NCI-H2227 (cell line): ENCODE measurements around the gene OR10J5.
"Not testable (repeated sequence)": the region's sequence is repeated elsewhere in the genome, so short reads cannot be mapped to it uniquely, and the experiment has no call there.

Experiments
- DNase-seq: peaks from one replicate; lab custom pipeline; 2025; ENCODE audit not compliant: unreplicated experiment; lab: John Stamatoyannopoulos, UW

OR10J5 gene, protein sequence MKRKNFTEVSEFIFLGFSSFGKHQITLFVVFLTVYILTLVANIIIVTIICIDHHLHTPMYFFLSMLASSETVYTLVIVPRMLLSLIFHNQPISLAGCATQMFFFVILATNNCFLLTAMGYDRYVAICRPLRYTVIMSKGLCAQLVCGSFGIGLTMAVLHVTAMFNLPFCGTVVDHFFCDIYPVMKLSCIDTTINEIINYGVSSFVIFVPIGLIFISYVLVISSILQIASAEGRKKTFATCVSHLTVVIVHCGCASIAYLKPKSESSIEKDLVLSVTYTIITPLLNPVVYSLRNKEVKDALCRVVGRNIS

DNA sequence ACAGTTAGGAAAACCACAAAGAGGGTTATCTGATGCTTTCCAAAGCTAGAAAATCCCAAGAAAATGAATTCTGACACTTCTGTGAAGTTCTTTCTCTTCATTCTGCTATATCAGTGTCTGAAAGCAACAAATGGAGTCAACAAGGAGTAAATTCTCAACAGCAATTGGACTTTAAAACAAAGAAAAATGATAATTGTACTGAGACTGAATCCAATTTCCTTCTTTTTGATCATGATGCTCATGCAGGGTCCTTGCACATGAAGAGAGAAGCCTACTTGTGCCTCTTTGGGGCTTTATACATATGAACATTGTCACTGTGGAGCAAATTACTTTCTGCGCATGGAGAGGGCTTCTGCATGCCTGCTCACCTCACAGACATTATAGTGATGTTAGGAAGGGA lies at the start of gene OR10J5:
TSS of gene OR10J5 (minus strand) at position 101 of the 400 bp plus-strand sequence. CDS start at position 101, 0 bp downstream.
- no peak for DNase-seq

DNA sequence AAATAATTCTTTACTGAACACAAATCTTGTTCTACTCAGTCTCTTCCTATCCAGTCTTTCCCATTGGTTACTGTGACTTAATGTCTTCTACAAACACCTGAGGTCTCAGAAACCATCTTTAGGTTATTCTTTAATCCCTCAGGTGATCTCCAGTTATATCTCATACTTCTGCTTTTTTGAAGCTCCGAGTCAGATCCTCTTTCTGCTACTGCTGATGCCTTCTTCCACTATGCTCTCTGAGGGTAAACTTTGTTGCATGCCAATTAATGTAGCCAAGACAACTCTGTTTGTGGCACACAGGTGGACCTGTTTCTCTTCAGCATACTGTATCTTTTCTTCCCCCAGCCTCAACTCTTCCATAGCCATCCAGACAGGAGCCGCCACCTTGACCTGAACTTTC lies 48.7 kb upstream of the OR10J5 start:
- DNase-seq = no peak

DNA sequence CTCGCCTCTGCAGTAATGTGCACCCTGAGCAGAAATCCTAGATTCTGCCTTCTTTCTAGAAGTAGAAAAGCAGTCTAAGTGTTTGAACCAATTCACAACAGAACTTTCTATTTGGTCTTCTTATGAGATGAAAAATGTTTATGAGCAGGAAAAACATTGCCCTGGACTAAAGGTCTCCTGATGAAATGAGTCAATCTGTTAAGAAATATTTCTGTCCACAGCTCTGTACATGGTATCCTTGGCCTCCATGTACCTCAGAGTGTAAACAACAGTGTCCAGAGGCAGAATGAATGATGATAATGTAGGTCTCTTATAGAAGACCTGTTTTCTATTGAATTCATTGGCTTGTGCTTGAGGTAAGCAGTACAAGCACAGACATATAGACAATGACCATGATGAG lies 45.6 kb upstream of the OR10J5 start:
- no peak for DNase-seq

DNA sequence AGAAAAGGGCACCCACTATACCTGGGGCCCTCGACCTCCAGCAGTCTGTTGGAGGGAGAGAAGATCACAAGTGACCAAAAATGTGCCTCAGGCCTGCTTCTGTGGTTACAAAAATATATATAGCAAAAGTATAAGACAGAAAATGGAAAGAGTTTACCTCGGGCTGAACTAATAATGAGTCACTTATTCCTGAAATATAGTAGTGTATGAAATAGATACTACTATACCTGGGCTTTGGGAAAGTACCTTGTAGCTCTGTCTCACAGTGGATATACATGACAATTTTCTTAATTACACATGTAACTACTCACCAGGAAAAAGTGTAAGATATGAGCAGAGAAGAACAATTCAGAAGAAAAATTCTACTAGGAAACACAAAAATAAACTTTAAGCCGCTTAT lies 44.5 kb upstream of the OR10J5 start:
- DNase-seq = no peak

DNA sequence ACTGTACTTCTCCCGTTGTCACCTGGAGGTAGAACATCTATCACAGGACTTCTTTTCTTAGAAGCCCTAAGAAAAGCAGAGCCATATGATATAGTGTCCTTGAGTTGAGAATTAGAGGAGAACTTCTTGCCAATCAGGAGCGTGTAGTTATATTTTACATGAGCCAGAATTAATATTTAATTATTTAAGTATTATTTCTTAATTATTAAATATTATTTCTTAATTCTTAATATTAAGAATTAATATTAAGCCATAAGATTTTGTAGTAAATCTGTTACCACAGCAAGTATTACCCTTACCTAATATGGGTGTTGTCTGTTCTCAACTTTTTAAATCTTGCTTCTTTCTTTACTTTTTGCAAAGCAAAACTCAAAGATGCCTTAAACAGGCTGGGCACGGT lies 41.6 kb upstream of the OR10J5 start:
- DNase-seq = no peak

DNA sequence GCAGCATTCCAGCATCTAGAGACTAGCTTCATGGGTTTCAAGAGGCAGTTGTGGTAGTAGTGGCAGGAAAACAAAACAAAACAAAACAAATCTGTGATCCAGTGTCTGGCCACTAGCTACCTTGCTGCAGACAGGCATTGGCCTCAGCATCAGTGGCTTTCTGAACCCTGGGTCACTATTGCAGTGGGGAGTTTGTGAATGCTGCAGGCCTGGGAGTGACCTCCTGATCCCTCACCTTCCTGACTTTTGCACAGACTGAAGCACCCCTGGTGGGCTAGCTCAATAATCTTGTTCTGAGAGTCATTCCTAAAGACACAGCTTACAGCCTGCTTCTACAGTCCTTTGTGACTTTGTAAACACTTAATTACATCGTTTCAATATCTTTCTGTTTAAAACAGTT lies 26.9 kb upstream of the OR10J5 start:
- no peak for DNase-seq

DNA sequence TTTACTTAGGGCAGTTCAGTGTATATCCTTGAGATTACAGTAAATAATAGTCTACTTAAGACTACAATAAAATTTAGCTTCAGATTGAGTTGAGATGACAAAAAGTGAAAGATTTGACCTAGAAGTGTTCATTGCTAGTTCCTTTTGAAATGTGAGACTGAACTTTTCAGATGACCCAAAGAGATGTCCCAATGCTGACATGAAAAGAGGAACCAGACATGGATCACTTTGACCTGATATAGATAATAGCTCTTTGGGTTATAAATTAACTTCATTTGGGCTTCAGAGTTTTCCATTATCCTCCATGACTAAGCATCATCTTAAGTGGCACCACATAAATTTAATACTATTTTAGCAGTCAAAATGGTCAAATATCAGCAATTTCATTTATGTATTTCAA lies 25.7 kb upstream of the OR10J5 start:
- no peak for DNase-seq

DNA sequence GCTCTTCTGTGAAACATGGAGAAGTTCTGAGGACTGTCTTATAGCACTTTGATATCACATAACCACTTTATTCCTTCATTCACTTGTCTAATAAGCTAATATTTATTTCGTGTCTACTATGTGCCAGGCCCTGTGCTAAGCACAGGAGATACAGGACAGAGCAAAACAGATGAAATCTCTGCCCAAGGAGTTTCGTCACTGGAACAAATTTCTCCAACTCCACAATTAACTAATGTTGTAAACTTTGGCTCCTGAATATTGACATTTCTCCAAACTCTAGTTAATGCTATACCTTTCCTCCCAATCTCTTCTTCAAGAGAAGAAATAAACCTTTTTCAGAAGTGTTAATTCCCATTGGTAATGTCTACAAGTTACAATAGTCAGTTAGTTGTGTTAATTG lies 24.8 kb upstream of the OR10J5 start:
- no peak for DNase-seq

DNA sequence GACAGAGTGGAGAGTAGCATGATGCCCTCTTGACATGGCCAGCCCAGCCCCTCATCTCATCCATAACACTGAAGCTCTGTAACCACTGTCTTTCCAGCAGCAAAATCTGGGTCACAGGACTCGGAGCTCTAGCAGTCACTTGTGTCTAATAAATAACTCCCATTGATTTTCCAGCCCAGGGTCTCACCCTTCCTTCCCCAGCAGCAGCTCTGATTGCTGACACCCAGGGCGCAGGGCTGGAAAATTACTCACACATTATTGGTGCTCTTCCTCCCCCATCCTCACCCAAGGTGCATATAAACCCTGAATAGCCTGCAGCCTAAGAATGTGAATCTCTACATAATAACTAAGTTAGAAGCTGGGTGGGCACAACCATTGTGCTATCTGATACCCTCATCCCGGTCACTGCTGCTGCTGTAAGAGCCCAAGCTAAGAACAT lies 21.1 kb upstream of the OR10J5 start:
- no peak for DNase-seq

DNA sequence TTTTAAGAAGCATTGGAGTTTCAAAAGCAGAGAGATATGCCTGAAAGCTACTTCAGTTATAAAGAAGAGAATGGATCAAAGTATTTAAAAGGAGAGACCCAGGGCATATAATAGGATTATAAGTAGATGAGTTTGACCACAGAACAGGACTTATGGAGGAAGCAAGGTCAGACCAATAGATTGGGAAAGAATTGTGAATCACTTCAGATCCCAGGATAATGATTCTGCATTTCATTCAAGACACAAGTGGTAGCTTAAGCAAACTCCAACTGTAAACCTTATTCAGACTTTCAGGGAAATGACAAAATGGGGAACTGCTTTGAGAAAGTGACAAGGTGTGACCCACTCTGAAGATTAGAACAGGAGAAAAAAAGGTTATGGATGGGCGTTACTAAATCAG lies 18.9 kb upstream of the OR10J5 start:
- no peak for DNase-seq

DNA sequence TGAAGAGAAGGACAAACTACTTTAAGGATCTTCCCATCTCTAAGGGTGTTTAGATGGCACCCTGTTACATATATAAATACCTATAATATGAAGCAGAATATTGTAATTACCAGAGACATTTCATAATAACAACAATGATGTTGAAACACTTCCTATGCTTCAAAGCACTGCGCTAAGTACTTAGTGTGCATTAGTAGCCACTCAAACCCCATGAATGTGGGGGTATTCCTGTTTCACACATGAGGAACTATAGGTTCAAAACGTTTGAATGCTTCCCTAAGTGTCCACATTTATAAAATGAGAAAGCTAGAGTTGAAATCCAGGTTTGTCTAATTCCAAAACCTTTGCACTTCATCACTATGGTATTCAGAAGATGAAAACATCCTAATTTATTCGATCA lies 18.5 kb upstream of the OR10J5 start:
- no peak for DNase-seq

DNA sequence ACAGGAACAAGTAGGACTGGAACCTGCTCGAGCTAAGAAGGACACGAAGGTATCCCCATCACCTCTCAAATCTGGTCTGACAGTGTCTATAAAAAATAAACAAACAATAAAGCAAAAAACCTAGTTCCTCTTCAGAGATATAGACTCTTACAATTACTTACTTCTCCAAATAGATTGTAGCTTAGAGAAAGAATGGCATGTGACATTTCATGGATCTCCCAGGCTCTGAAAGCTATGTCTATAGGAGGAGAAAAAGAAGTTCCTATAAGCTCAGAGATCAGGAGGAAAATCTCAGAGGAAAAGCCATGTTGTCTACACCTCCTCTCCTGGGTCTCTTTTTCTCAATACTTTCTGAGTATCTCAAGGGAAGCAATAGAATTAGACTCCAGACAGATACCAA lies 12.3 kb upstream of the OR10J5 start:
- no peak for DNase-seq

DNA sequence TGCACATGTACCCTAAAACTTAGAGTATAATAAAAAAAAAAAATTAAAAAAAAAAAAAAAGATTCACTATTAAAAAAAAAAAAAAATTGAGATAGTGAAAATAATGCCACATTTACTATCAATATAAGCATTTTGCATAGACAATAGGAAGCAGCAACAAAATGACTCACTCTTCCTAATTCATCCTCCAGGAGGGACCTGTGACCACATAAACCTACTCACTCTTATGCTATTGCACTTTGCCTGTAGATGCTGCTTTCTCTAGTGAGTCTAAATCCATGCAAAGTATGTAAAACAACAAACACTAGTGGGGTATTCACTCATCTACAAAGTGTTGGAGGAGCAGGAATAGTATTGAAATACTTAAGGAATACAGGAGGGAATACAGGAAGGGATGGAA lies 2.9 kb downstream of the OR10J5 start:
- DNase-seq = no peak

DNA sequence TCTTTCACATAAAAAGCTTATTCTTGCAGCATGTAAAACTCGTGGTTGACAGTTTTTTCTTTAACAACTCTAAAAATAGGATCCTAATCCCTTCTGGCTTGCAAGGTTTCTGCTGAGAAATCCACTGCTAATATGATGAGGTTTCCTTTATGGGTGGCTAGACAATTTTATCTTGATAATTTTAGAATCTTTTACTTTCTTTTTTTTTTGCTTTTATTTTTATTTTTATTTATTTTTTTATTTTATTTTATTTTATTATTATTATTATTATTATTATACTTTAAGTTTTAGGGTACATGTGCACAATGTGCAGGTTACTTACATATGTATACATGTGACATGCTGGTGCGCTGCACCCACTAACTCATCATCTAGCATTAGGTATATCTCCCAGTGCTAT lies 11.0 kb downstream of the OR10J5 start:
- not testable (repeated sequence) for DNase-seq

DNA sequence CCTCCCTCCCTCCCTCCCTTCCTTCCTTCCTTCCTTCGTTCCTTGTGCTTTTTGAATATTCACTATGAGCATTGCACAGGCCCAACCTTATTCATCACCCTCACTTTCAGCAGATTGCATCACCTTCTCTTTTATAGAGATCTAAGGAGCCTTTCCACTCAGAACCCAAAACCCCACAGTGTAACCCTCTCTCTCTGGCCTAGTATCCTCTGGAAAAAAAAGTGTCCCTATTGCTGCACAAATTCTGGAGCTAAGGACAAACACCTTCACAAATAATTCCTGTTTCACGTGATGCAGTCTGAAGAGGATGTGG lies 25.6 kb downstream of the OR10J5 start:
- no peak for DNase-seq

DNA sequence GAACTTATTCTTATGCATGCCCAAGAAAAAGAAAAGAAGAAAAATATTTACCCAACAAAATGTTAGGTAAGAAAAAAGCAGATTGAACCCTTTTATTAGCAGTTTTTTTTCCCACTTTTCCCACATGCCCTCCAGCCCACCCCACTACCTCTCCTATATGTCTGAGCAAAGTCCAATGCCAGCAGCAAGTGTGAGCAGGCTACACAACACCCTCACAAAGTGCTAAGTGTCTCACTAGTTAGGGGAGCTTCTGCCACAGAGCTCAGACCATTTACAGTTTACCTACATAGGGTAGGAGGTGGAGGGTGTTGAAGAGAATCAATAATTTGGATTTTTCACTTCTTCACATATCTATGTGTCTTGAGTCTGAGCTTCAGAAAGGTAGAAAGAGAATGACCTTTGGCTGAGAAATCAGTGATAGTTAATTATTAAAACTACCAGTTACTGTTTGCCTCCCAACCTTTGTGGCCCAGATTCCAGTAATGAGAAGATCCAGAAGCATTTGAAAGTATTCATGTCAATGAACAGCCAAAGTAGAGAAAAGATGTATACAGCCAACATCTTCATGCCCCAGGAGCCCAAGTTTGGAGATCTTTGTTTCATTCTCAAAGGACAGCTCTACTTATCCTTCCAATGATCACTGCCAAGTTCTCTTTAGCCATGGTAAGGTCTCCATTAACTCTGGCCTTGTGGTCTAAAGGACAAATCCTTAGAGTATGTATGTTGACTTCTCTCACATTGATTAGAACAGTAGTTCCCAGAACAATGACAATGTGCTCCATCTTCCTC lies 26.2 kb downstream of the OR10J5 start:
- DNase-seq = no peak

DNA sequence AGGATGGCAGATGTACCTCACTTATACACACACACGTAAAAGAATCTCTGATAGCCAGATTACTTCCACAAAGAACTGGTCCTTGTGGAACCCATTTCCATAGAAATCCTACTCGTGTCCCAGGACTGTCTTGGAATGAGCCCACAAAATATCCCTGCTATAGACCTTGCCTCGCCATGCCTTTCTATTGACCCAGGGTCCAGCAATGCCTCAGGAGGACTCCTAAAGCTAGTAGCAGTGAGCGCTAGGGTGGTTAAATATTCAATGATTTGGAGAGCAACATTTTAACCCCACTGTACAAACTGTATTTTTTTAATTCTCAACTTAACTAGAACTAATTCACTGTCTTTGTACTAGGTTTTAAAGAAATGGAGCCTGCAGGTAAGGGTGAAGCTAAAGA lies 26.9 kb downstream of the OR10J5 start:
- no peak for DNase-seq

DNA sequence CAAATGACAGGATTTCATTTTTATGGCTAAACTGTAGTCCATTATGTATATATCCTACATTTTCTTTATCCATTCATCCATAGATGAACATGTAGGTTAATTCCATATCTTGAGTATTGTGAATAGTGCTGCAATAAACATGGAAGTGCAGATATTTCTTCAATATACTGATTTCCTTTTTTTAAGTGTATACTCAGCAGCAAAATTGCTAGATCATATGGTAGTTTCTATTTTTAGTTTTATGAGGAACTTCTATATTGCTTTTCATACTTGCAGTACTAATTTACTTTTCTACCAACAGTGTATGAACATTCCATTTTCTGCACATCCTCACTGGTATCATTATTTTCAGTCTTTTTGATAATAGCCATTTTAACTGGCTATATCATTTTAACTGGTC lies 30.1 kb downstream of the OR10J5 start:
- DNase-seq = no peak

DNA sequence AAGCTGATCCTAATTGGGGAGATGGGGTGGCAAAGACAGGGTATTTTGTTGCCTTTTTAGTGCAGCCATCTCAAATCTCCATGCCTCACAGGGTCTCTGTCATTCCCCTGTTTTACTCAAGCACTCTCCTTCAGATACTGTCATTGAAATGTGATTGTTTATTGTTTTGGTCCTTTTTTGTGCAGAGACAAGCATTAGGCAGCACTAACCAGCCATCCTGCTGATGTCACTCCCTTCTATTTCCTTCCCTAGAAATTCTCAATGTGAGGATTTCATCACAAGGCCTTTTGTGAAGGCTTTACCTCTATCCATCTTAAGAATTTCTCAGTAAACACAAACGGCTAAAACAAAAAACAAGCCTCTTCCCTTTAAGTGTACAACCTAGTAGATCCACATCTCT lies 34.7 kb downstream of the OR10J5 start:
- DNase-seq = no peak

DNA sequence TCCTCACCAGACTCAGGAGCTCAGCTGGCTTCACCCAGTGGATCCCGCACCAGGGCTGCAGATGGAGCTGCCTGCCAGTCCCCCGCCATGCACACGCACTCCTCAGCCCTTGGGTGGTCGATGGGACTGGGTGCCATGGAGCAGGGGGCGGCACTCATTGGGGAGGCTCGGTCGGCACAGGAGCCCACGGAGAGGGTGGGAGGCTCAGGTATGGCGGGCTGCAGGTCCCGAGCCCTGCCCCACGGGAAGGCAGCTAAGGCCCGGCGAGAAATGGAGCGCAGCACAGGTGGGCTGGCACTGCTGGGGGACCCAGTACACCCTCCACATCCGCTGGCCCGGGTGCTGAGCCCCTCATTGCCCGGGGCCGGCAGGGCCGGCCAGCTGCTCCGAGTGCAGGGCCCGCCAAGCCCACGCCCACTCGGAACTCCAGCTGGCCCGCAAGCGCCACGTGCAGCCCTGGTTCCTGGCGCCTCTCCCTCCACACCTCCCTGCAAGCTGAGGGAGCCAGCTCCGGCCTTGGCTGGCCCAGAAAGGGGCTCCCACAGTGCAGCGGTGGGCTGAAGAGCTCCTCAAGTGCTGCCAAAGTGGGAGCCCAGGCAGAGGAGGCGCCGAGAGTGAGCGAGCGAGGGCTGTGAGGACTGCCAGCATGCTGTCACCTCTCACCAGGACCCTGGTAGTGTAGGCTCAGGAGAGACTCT lies 41.1 kb downstream of the OR10J5 start:
- not testable (repeated sequence) for DNase-seq

DNA sequence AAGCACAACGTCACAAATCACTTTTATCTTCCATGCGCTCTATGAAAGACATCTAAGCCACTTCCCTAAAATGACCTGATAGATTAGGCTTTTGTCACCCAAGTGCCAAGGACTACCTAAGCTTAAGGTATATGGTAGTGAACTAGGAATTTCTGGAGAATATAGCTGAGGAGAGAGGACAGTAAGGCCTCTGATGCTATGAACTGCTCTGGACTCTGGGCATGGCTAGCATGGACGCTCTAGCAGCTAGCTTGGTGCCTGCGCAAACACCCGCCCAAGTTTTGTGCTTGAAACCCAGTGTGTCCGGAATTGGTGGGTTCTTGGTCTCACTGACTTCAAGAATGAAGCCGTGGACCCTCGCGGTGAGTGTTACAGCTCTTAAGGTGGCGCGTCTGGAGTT lies 42.5 kb downstream of the OR10J5 start:
- no peak for DNase-seq
